Thymus (tissue), 11 donors: ENCODE results near the gene ZNF80. TPM values are rescaled to one million over a fixed set of nuclear protein-coding genes. Genes with fewer than 3 reads are reported as not detected.

Experiments
- DNase-seq, 9 donors: peaks; one replicate each; pipeline ENCODE4 v3.0.0-alpha.2; 2013; ENCODE audit warnings: low spot score in 9 of 9, low read depth in 6 of 9, missing footprints in 1 of 9
- H3K27ac ChIP-seq, 2 donors: one replicate each; pipeline ENCODE4 v1.5.1; 2013; ENCODE audit warnings: control low read depth in 1 of 2, low read depth in 1 of 2, low read length in 1 of 2, mild to moderate bottlenecking in 1 of 2, moderate library complexity in 1 of 2
- H3K27me3 ChIP-seq, 2 donors: one replicate each; pipeline ENCODE4 v1.5.1; 2013; ENCODE audit warnings: low read length in 1 of 2; ENCODE audit not compliant: control insufficient read depth in 2 of 2, insufficient read depth in 1 of 2
- H3K36me3 ChIP-seq, 2 donors: one replicate each; pipeline ENCODE4 v1.5.1; 2013; ENCODE audit warnings: low read length in 1 of 2, mild to moderate bottlenecking in 1 of 2, moderate library complexity in 1 of 2; ENCODE audit not compliant: control insufficient read depth in 2 of 2, insufficient read depth in 2 of 2
- H3K4me1 ChIP-seq, 2 donors: one replicate each; pipeline ENCODE4 v1.5.1; 2013; ENCODE audit warnings: low read length in 2 of 2; ENCODE audit not compliant: control insufficient read depth in 2 of 2, insufficient read depth in 2 of 2
- H3K4me3 ChIP-seq, 2 donors: one replicate each; pipeline ENCODE4 v1.5.1; 2013; ENCODE audit warnings: low read length in 2 of 2, control low read depth in 1 of 2, mild to moderate bottlenecking in 1 of 2
- H3K9me3 ChIP-seq, 2 donors: one replicate each; pipeline ENCODE4 v1.5.1; 2013; ENCODE audit warnings: low read length in 1 of 2, mild to moderate bottlenecking in 1 of 2; ENCODE audit not compliant: control insufficient read depth in 2 of 2, insufficient read depth in 1 of 2
- whole genome bisulfite sequencing: extraction: QIAGEN DNeasy Blood & Tissue Kit; methylation state at CpG from one replicate; pipeline ENCODE4 v1.1.7; 2013; 5-methylcytosine and 5-hydroxymethylcytosine counted together
- polyA plus RNA-seq: library from polyadenylated mRNA; stranded (reverse); fragments of 200-250 nt; gene quantifications from one replicate; pipeline ENCODE4 v1.2.3, GENCODE V29; 2013
- total RNA-seq: library from RNA; stranded (reverse); fragments of 120-200 nt; gene quantifications from one replicate; pipeline ENCODE4 v1.2.4, GENCODE V29; 2013
- donor health status: healthy.

Gene ZNF80
- total and polyA plus RNA-seq, 2 donors: 0.09 to 0.23 TPM

- no peak for DNase-seq
- Histone ChIP-seq H3K9me3 (no peaks in the 10 kb centered on the region), H3K4me3 (no peak overlapping the region), H3K36me3 (no peaks in the 10 kb centered on the region), H3K27me3 (no peaks in the 10 kb centered on the region), H3K27ac (no peak overlapping the region), H3K4me1 (peaks cover 3 to 5% of the 10 kb centered on the region in 2 donors)
- WGBS: 91% methylated on average over 1 of the region's 1 CpG
These were observed 10.3 kb downstream of the ZNF80 start for GRCh38 chr3:114227076-114227475.

DNA sequence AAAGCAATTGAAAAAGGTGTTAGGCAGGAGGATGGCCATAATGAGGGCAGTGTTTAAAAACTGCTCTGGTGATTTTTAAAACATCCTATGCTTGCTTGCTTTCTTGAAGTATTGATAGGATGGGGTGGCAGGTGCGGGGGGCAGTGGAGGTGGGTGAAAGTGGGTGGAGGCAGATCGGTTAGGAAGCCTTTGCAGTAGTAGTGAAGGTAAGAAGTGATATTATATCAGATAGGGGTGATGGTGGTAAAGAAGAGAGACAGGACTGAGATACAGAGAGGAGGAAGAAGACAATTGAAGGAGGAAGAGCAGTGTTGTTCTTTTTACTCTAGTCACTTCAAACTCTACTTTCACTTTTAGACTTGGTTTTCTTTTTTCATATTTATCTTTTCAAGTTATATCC is 11.1 kb downstream of the ZNF80 start:
- H3K27me3 ChIP-seq: no peaks in the 10 kb centered on the region
- H3K4me3 ChIP-seq: no peak overlapping the region
- H3K4me1 ChIP-seq: no peaks in the 10 kb centered on the region
- no peak overlapping the region for H3K27ac ChIP-seq
- H3K9me3 ChIP-seq: no peaks in the 10 kb centered on the region
- no peak for DNase-seq
- WGBS: 93% methylated on average over 2 of the region's 2 CpGs
- no peaks in the 10 kb centered on the region for H3K36me3 ChIP-seq

DNA sequence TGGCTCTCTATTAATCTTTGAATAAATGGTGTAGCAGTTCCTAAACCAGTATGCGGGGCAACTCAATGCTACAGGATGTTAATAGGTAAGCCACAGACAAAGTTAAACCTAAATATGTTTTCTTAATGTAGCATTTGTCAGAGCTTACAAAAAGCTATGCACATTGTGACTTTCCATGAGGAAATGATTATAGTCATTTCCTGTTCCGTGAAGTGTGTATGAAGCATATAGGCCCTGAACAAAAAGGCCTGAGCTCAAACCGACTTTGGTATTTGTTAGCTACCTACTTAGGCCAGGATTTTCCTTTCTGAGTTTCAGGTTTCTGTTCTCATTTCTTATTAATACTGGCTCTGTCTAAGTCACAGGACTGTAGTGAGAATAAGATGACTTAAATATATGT is 14.2 kb downstream of the ZNF80 start:
- H3K36me3 ChIP-seq: no peaks in the 10 kb centered on the region
- H3K27me3 ChIP-seq: peaks cover 0 to 2% of the 10 kb centered on the region in 2 donors
- H3K9me3 ChIP-seq: no peaks in the 10 kb centered on the region
- no peak overlapping the region for H3K4me3 ChIP-seq
- WGBS: 90% methylated on average over 3 of the region's 3 CpGs
- no peak for DNase-seq
- no peaks in the 10 kb centered on the region for H3K4me1 ChIP-seq
- no peak overlapping the region for H3K27ac ChIP-seq

DNA sequence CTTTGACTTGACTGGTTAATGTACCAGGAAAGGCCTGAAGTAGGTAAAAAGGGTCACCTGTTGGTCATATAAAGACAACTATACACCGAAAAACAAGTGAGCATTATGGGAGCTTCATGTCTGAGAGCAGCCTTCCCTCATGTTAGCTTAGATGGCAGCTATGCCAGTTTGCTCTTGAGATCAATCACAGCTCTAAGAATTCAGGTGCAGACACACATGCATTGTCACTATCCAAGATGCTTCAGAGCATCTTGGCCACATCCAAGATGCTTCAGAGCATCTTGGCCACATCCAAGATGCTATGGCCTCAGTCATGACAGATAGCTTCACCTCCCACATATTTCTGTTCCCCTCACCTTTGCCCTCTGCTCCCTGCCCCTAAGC is 15.5 kb downstream of the ZNF80 start:
- WGBS: 93% methylated on average over 1 of the region's 1 CpG
- H3K9me3 ChIP-seq: no peaks in the 10 kb centered on the region
- H3K27me3 ChIP-seq: peaks cover 0 to 2% of the 10 kb centered on the region in 2 donors
- H3K4me1 ChIP-seq: no peaks in the 10 kb centered on the region
- no peak for DNase-seq
- no peaks in the 10 kb centered on the region for H3K36me3 ChIP-seq
- H3K27ac ChIP-seq: no peak overlapping the region
- no peak overlapping the region for H3K4me3 ChIP-seq

DNA sequence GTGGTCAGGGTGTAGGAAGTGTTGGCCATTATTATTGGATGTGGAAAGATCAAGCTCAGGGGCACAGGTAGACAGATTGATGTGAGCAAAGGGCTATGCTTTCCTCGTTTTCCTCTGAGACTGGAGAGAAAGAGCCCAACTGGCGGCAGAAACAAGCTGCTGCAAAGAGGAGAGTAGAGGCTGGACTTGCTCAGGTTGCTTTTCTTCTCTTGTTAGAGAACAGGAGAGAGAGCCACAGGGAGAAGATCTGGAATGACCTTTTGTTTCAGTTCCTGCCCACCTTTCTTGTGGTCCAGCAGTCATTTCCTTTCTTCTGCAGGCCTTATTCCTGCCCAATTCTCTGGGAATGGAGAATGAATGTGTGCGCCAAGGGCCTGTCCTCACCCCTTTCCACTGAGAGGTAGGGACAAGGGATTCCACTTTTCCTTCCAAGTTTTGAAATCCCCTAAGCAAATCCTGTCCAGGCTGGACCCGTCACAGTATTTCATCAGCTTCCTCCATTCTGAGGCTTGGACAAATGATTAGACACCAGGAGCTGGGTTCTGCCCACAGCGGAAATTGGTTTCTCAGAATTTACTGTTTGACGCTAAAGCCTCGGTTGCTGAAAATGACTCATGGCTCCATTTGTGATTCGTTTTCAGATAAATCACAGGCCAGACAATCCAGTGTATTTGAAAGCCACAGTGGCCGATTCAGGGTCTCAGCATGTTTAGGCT is 16.1 kb downstream of the ZNF80 start:
- no peak for DNase-seq
- no peak overlapping the region for H3K27ac ChIP-seq
- H3K36me3 ChIP-seq: no peaks in the 10 kb centered on the region
- no peaks in the 10 kb centered on the region for H3K9me3 ChIP-seq
- peaks cover 0 to 2% of the 10 kb centered on the region in 2 donors for H3K27me3 ChIP-seq
- no peaks in the 10 kb centered on the region for H3K4me1 ChIP-seq
- 94% methylated on average over 9 of the region's 9 CpGs for WGBS
- H3K4me3 ChIP-seq: no peak overlapping the region

DNA sequence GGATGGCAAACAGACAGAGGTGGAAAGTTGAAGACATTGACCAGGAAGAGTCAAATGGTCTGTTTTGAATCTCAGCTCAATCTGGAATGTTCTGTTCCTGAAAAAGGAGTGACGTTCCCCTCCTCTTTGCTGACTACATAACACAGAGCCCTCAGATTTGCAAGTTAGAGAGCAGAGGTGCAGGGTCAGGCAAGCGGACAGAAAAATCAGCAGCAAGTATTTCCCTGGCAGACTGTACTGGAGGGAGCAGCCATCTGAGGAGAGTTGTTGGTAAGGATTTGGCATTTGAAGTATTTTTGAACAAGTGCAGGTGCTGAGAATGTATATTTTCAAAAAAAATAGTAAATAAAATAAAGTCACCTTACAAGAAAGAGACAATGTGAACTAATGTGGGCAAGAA is 17.6 kb downstream of the ZNF80 start:
- no peak overlapping the region for H3K27ac ChIP-seq
- H3K4me3 ChIP-seq: no peak overlapping the region
- no peaks in the 10 kb centered on the region for H3K4me1 ChIP-seq
- H3K9me3 ChIP-seq: no peaks in the 10 kb centered on the region
- no peaks in the 10 kb centered on the region for H3K36me3 ChIP-seq
- WGBS: 92% methylated on average over 2 of the region's 2 CpGs
- no peak for DNase-seq
- peaks cover 0 to 2% of the 10 kb centered on the region in 2 donors for H3K27me3 ChIP-seq

GRCh38 chr3:114218578-114219185 is 18.7 kb downstream of the ZNF80 start:
- H3K27ac ChIP-seq: no peak overlapping the region
- no peaks in the 10 kb centered on the region for H3K9me3 ChIP-seq

GRCh38 chr3:114218006-114218405 is 19.4 kb downstream of the ZNF80 start:
- Histone ChIP-seq H3K4me1 (peaks cover 4 to 13% of the 10 kb centered on the region in 2 donors), H3K27ac (no peak overlapping the region)
- WGBS: 96% methylated on average over 3 of the region's 3 CpGs

More at GRCh38 chr3:114218578-114219185, 18.7 kb downstream of the ZNF80 start:
- DNase-seq: no peak
- Histone ChIP-seq H3K27me3 (peaks cover 0 to 2% of the 10 kb centered on the region in 2 donors), H3K4me1 (peaks cover 0 to 9% of the 10 kb centered on the region in 2 donors), H3K36me3 (no peaks in the 10 kb centered on the region), H3K4me3 (no peak overlapping the region)
- 93% methylated on average over 12 of the region's 12 CpGs for WGBS

GRCh38 chr3:114217266-114217665 is 20.1 kb downstream of the ZNF80 start:
- Histone ChIP-seq H3K27ac (no peak overlapping the region), H3K9me3 (no peaks in the 10 kb centered on the region), H3K4me3 (no peak overlapping the region), H3K36me3 (no peaks in the 10 kb centered on the region), H3K4me1 (peaks cover 4 to 16% of the 10 kb centered on the region in 2 donors), H3K27me3 (peaks cover 0 to 2% of the 10 kb centered on the region in 2 donors)
- DNase-seq: no peak

More at GRCh38 chr3:114218006-114218405, 19.4 kb downstream of the ZNF80 start:
- Histone ChIP-seq H3K9me3 (no peaks in the 10 kb centered on the region), H3K36me3 (no peaks in the 10 kb centered on the region), H3K4me3 (no peak overlapping the region), H3K27me3 (peaks cover 0 to 2% of the 10 kb centered on the region in 2 donors)
- no peak for DNase-seq
